ENCODE results near the gene ALDH3B2.

DNA sequence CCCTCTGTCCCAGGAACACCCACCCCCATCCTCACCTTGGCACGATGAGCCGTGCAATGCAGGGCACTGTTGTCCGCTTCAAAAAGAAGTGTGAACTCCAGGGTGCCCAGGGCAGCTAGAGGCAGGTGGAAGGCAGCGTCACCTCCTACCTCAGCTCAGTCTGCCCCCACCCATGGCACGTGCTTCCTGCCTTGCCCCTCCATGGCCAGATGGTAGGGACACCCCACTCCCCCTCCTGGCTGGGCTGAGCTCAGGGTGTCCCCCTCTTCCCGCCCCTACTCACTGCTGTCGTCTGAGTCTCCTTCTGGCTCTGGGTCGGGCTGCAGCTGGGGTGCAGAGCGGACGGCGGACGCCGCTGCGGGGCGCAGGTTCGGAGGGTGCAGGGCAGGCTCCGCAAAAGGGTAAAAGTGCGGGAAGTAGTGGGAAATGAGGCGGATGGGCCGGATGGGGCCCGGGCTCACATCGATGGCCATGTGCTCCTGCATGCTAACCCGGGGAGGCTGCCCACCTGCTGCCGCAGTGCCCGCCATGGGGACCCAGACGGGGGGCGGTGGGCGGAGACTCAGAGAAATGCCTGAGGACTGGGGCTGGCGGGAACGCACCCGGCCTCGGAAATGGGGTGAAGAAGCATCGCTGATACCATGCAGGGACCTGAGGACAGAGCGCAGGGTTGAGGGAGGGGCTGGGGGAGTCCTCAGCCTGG lies 58.5 kb downstream of the ALDH3B2 start:
- TF ChIP-seq FOXA1 (IDR thresholded peaks at IDR 0.05) (no peak), ZNF384 (IDR thresholded peaks at IDR 0.05) (no peak), ELF4 (IDR thresholded peaks at IDR 0.05) (no peak), FOXM1 (IDR thresholded peaks at IDR 0.05; ENCODE audit: borderline replicate concordance) (no peak), TARDBP (IDR thresholded peaks at IDR 0.05) (no peak), HDGF (IDR thresholded peaks at IDR 0.05; ENCODE audit: borderline replicate concordance) (no peak), SP1 (IDR thresholded peaks at IDR 0.05) (no peak), SUZ12 (IDR thresholded peaks at IDR 0.05) (no peak), LEF1 (IDR thresholded peaks at IDR 0.05; ENCODE audit: borderline replicate concordance) (no peak), L3MBTL2 (conservative IDR thresholded peaks at IDR 0.05) (no peak), FOXK2 (IDR thresholded peaks at IDR 0.05) (no peak)
- TF ChIP-seq, protein P1, sequence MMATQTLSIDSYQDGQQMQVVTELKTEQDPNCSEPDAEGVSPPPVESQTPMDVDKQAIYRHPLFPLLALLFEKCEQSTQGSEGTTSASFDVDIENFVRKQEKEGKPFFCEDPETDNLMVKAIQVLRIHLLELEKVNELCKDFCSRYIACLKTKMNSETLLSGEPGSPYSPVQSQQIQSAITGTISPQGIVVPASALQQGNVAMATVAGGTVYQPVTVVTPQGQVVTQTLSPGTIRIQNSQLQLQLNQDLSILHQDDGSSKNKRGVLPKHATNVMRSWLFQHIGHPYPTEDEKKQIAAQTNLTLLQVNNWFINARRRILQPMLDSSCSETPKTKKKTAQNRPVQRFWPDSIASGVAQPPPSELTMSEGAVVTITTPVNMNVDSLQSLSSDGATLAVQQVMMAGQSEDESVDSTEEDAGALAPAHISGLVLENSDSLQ (IDR thresholded peaks at IDR 0.05) = no peak

Measured in HEK293T (cell line).